ENCODE results near the gene TMEM123. TPM values are rescaled to one million over a fixed set of nuclear protein-coding genes. Genes with fewer than 3 reads are reported as not detected.

Gene TMEM123, protein sequence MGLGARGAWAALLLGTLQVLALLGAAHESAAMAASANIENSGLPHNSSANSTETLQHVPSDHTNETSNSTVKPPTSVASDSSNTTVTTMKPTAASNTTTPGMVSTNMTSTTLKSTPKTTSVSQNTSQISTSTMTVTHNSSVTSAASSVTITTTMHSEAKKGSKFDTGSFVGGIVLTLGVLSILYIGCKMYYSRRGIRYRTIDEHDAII
- total RNA-seq = 117 TPM

DNA sequence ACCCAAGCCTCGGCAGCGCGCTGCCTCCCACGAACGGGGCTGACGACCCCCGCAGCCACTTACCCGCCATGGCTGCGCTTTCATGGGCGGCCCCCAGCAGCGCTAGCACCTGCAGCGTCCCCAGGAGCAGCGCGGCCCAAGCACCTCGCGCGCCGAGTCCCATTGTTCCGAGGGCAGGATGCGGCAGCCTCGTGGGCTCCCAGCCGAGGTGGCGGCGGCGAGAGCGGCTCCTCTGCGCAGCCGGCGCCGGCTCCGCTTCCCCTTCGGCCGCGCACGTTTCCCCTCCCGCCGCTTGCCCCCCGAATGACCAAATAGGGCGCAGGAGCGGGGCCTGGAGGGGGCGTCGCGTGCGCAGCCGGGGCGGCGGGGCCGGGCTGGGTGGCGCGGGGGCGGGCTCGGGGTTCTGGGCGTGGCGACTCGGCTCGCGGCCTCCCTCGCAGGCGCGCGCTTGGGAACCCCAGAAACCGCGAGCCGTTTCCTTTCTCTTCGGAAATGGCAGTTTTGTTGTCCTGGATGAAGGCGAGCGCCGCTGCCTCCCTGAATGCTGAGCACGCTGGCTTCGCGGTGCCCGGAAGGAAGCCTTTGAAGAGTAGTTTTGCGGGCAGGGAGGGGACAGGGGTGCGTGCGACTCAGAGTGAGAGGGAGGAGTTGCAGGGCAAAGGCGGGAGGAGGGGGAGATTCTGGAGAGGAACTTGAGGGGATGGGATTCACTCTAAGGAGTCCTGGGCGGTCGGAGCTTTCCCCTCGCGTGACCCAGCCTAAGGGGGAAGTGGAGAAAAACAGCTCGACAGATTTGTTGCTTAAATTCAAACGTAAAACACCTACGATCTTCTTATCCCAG lies at the start of gene TMEM123:
Gene TMEM123 (minus strand): TSS at position 305 of the 841 bp plus-strand sequence. CDS start 142 bp downstream, at position 163.

DNA sequence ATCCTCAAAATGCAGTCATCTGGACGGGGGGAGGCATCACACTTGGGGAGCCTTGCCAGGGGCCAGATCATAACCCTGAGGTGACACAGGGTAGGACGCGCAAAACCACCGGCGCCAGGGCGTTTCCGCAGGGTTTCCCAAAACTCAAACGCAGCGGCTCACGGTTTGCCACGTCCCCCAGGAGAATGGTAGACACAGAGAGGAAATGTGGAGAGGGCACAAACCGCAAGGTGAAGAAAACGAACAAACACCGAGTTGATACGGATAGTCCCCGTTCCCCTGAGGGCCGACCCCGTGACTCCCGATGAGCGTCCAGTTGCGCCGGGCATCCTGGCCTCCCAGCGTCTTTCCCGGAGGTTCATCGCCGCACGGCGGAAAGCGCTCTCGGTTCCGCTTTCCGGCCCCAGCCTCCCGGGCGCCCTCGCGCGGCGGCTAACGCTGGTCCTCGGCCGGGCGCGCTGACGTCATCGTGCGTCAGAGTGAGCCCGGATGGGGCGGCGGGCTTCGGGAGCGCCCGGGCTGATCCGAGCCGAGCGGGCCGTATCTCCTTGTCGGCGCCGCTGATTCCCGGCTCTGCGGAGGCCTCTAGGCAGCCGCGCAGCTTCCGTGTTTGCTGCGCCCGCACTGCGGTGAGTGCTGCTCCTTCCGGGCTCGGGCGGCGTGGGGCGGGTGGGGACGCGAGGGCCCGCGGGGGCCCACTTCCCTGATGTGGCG lies 105.7 kb downstream of the TMEM123 start, which contains the start of gene BIRC2:
Gene BIRC2 (plus strand): TSS at position 467 of the 714 bp plus-strand sequence. CDS start 2,641 bp downstream, outside the sequence.

Other genes starting within 250 kb of the TMEM123 start
- 4.1 TPM for gene BIRC3, start 135.3 kb downstream of the TMEM123 start, total RNA-seq
- 90.1 TPM for gene BIRC2, start 105.6 kb downstream of the TMEM123 start, total RNA-seq
- gene MMP7, start 78.0 kb upstream of the TMEM123 start, total RNA-seq = 9.1 TPM
- 0.16 TPM for gene MMP20, start 172.6 kb upstream of the TMEM123 start, total RNA-seq